ENCODE data around the gene LAGE3. TPM values are rescaled to one million over a fixed set of nuclear protein-coding genes. Genes with fewer than 3 reads are reported as not detected.

The LAGE3 gene
- total and polyA plus RNA-seq, 2 of the 8 experiments (the other 6 are each of a cell fraction or from before 2014, with no cell fraction given), result 44.5 to 102 TPM

GRCh38 chrX:154495472-154495922, 16.4 kb upstream of the LAGE3 start:
- Histone ChIP-seq H2BK20ac (ENCODE audit: low read length) (no peak overlapping the region), H2BK5ac (ENCODE audit: low read depth, low read length) (no peak overlapping the region), H3K4ac (replicated peaks; ENCODE audit: insufficient read length, low read depth, low read length) (no peak overlapping the region), H3K56ac (replicated peaks; ENCODE audit: insufficient read length, low read depth, low read length) (no peak overlapping the region), H3K27me3 (replicated peaks in 1 of 4; ENCODE audit: control insufficient read depth in 3 of 4, extremely low read depth in 1 of 4, insufficient read depth in 3 of 4, low read length in 3 of 4) (no peaks in the 10 kb centered on the region), H2BK15ac (ENCODE audit: low read length) (no peak overlapping the region), H2BK12ac (ENCODE audit: low read depth, low read length) (no peak overlapping the region), H3K23me2 (ENCODE audit: low read depth, low read length) (no peaks in the 10 kb centered on the region), H3K18ac (ENCODE audit: extremely low read depth, low read length) (no peak overlapping the region), H2AFZ (ENCODE audit: low read length) (no peak overlapping the region), H2AK5ac (ENCODE audit: low read depth, low read length) (no peak overlapping the region), H3K4me2 (ENCODE audit: insufficient read depth in 1 of 2, low read depth in 2 of 2, low read length in 2 of 2) (no peak overlapping the region), H4K5ac (ENCODE audit: insufficient read length, low read depth, low read length) (no peak overlapping the region), H3K27ac (ENCODE audit: low read depth, low read length) (no peak overlapping the region), H3K4me1 (replicated peaks in 1 of 4; ENCODE audit: control insufficient read depth in 3 of 4, insufficient read depth in 4 of 4, low read length in 3 of 4) (no peaks in the 10 kb centered on the region), H4K8ac (ENCODE audit: extremely low read depth, insufficient read depth, low read length) (no peak overlapping the region), H2BK120ac (replicated peaks; ENCODE audit: low read depth, low read length) (no peak overlapping the region), H3K4me3 (ENCODE audit: extremely low read depth in 1 of 4, insufficient read depth in 2 of 4, low read depth in 3 of 4, low read length in 4 of 4) (no peak overlapping the region), H3K23ac (ENCODE audit: insufficient read length) (no peak overlapping the region), H3K14ac (ENCODE audit: insufficient read length) (no peak overlapping the region), H3K79me2 (ENCODE audit: control insufficient read depth in 1 of 2, insufficient read depth in 2 of 2, low read length in 2 of 2) (no peaks in the 10 kb centered on the region), H4K20me1 (replicated peaks in 1 of 2; ENCODE audit: control insufficient read depth in 1 of 2, insufficient read depth in 2 of 2, low read length in 2 of 2) (no peaks in the 10 kb centered on the region), H4K91ac (replicated peaks; ENCODE audit: insufficient read length, low read length) (no peak overlapping the region), H3K9me3 (ENCODE audit: insufficient read depth in 2 of 2, low read depth in 1 of 2, low read length in 1 of 2) (no peaks in the 10 kb centered on the region), H3K79me1 (ENCODE audit: low read depth, low read length) (no peaks in the 10 kb centered on the region), H3K36me3 (ENCODE audit: control insufficient read depth in 2 of 4, insufficient read depth in 4 of 4, low read length in 3 of 4) (no peaks in the 10 kb centered on the region), H3K9ac (replicated peaks in 1 of 4; ENCODE audit: extremely low read depth in 1 of 4, low read depth in 3 of 4, low read length in 3 of 4) (no peak overlapping the region)
- DNase-seq (ENCODE audit: low read depth in 1 of 2, low spot score in 2 of 2) (no peak), FAIRE-seq (no peak)
- 83% methylated on average over 6 of the region's 6 CpGs; no CpG with 5 or more reads in 1 of the 2 experiments for WGBS, 2 experiments (ENCODE audit: extremely low coverage in 1 of 2, insufficient coverage in 1 of 2, insufficient read length in 1 of 2, insufficient replicate concordance in 2 of 2, low coverage in 1 of 2, low lambda C conversion rate in 2 of 2, missing lambda C conversion rate in 1 of 2)
- TF ChIP-seq SIN3A (conservative IDR thresholded peaks at IDR 0.05 in 1 of 2, IDR thresholded peaks at IDR 0.05 in 1 of 2; ENCODE audit: low read depth in 1 of 2, low read length in 2 of 2) (no peak), SAP30 (IDR thresholded peaks at IDR 0.05; ENCODE audit: insufficient read depth, insufficient replicate concordance, low read length) (no peak), PHF8 (conservative IDR thresholded peaks at IDR 0.05; ENCODE audit: low read depth, low read length) (no peak), YY1 (IDR thresholded peaks at IDR 0.05; ENCODE audit: low read depth, low read length) (no peak), HDAC6 (IDR thresholded peaks at IDR 0.05; ENCODE audit: low read depth, low read length) (no peak), SIX5 (IDR thresholded peaks at IDR 0.05; ENCODE audit: low read depth, low read length) (no peak), RNF2 (IDR thresholded peaks at IDR 0.05; ENCODE audit: borderline replicate concordance, low read depth, low read length, missing control alignments, poor library complexity, severe bottlenecking) (no peak), KDM1A (IDR thresholded peaks at IDR 0.05; ENCODE audit: borderline replicate concordance, low read length) (no peak), CEBPB (IDR thresholded peaks at IDR 0.05; ENCODE audit: low read depth, low read length) (no peak), CBX8 (IDR thresholded peaks at IDR 0.05; ENCODE audit: borderline replicate concordance, low read depth, low read length) (no peak)
- ChIA-PET POLR2A (ENCODE audit: partially characterized antibody) (interaction anchor here (0.8 kb wide), 1 partner anchor 98 kb away, joined by 3 read pairs; no protein-coding TSS in a partner anchor), CTCF (ENCODE audit: partially characterized antibody) (no interaction called here)
